NK-92 (cell line): ENCODE measurements around the gene SURF2.

Experiments used
- DNase-seq: peaks from one replicate; lab custom pipeline; 2025; ENCODE audit not compliant: unreplicated experiment; lab: John Stamatoyannopoulos, UW

Gene SURF2

DNA sequence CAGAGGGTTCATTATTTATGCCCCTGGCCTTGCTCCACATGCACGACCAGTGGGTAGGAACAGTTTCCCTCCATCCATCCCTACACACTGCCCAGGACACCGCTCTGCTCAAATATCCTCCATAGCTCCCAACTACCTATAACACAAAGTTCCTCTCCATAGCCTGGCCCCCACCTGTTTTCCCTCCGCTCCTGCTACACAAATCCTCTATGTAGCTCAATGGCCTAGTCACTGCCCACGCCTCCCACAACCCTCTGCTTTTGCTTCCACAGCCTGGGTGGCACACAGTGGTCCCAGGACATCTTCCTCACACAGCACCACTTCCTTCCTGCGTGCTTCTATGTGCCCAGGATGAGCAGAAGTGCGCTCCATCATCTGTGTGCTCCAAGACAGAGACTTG is 41.0 kb downstream of the SURF2 start:
- no peak for DNase-seq

DNA sequence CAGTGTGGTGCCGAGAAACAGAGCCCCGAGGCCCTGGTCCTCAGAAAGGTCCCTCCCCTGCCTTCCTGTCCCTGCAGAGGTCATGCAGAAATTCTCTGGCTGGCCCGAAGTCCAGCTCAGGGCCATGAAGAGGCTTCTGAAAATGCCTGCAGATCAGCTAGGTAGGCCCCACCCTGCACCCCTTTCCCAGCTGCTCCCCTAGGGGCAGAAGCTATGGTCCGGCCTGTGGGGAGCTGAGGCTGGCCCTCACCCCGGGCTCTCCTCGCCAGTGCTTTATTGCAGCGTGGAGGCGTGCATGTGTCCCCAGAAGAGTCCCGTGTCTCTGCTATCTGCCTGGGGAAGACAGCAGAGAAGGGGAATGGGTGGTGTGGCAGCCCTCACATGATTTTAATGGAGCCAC is 41.5 kb downstream of the SURF2 start:
- no peak for DNase-seq

DNA sequence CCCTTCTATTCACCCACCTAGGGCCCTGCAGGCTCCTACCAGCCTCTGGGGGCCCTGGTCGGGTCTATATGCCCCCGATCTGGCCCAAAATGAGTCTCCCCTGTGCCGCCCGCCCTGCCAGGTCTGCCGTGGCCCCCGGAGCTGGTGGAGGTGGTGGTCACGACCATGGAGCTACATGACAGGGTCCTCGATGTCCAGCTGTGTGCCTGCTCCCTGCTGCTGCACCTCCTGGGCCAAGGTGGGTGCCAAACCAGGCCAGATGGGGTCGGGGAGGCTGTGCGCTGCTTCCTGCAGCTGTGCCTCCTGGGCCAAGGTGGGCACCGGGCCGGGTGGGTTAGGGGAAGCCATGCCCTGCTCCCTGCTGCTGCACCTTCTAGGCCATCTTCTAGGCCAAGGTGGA is 43.9 kb downstream of the SURF2 start:
- DNase-seq = no peak

GRCh38 chr9:133401588-133401987 is 45.2 kb downstream of the SURF2 start:
- no peak for DNase-seq

GRCh38 chr9:133402689-133403088 is 46.3 kb downstream of the SURF2 start:
- DNase-seq = no peak

DNA sequence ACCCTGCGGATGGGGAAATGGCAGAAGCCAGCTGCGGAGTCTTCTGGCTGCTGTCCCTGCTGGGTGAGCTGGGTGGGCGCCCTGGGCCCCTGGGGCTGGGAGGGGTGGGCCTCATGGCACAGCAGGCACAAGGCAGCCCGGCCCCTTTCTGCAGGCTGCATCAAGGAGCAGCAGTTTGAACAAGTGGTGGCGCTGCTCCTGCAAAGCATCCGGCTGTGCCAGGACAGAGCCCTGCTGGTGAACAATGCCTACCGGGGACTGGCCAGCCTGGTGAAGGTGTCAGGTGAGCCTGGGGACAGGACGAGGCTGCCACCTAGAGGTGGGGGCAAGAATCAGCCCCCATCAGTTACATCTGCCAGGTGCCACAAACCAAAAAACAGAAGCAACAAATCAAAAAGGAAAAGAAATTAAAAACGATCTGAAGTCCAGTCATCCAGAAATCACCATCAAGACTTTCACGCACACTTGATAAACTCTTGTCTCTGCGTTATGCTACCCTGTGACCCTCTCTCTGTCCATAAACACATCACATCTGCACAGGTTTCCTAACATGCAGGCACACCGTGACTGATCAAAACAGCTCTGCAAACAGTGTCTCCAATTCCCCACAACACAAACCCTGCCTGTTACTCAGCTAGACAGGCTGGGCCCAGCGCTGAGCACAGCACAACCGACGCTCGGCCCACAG is 47.6 kb downstream of the SURF2 start:
- no peak for DNase-seq

GRCh38 chr9:133404454-133405002 is 48.2 kb downstream of the SURF2 start:
- DNase-seq = no peak

GRCh38 chr9:133405508-133406438 is 49.4 kb downstream of the SURF2 start:
- no peak for DNase-seq

DNA sequence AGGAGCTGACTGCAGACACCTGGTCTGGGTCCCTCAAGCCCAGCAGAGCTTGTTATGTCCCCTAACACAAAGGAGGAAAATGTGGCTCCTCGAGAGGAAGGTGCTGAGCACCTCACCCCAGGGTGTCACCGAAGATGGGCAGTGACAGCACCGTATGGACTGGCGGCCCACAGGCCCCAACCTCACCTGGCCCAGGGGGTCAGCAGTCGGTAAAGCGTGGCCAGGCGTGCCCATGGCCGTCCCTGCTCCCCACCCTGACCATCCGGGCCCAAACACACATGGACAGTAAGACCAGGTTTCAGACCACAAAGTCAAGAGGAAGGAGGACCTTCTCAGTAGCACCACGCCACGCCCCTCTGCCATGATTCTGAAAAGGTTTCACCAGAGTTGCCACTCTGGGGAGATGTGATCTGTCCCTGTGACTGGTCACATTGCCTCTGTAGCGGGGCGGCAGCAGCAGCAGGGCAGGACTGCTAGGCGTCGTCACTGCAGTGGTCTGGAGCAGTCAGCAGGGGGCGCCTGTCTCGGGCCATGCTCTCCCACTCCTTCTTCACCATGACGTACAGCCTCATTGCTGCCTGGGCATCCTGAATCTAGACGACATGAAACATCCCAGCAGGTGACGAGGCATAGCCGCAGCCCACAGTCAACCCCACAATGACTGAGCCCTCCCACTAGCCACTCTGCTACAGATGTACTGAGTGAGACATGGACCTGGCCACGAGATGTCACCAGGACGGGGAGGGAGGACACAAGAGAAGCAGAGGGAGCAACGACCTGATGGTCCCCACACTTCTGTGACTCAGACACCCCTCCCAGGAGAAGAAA is 50.3 kb downstream of the SURF2 start:
- DNase-seq = no peak

GRCh38 chr9:133408042-133408441 is 51.7 kb downstream of the SURF2 start:
- DNase-seq = no peak
